ENCODE measurements around the gene RFPL4AL1. TPM values are rescaled to one million over a fixed set of nuclear protein-coding genes. Genes with fewer than 3 reads are reported as not detected.
"Not testable (repeated sequence)": the region's sequence is repeated elsewhere in the genome, so short reads cannot be mapped to it uniquely, and the experiment has no call there.

RFPL4AL1 gene
- total RNA-seq, 1 experiment from 2014 or later: not detected

DNA sequence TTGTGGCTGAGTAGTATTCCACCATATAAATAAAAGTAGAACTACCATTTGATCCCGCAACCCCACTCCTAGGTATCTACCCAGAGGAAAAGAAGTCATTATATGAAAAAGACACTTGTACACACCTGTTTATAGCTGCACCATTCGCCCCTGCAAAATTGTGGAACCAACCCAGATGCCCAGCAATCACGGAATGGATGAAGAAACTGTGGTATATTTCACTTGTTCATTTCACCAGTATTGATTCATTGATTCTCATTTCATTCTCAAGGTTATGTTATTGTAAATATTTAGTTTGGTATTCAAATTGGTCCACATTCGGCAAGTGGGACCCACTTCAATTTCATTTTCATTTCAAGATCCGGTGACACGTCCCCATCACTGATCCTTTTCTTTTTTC lies 18.2 kb upstream of the RFPL4AL1 start (continued):
- TF ChIP-seq SP1 (IDR thresholded peaks at IDR 0.05; ENCODE audit: low read depth) (no peak), ZNF274 (IDR thresholded peaks at IDR 0.05; ENCODE audit: low read depth, low read length) (no peak), CBX3 (IDR thresholded peaks at IDR 0.05; ENCODE audit: low read depth) (no peak), ZFX (IDR thresholded peaks at IDR 0.05) (no peak)

DNA sequence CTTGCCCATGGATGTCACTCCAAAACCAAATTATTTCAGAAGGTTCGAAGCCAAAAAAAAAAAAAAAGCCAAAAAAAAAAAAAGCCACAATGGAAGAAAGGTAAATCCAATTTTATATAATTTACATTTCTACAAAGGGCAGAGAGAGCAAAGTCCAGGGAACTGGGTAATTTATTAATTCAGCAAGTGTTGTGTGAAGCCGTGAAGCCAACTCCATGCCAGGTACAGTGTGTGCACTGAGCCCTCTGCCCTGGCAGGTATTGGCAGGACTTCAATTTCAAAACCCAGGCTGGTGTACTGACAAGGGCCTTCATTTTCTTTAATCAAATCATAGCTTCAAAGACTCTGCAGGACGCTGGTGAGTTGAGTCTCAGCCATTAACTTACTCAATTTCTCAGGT lies 15.5 kb upstream of the RFPL4AL1 start:
- POLR2A ChIA-PET: no interaction called here
- no peak overlapping the region for H3K4me3 ChIP-seq (replicated peaks in 1 of 2; ENCODE audit: low read depth in 1 of 2, low read length in 2 of 2)
- BruUV-seq (replicated peaks): no TSS peak
- intact Hi-C loops (cut with micrococcal nuclease): no loop called here
- H3K36me3 ChIP-seq (ENCODE audit: control insufficient read depth in 1 of 2, insufficient read depth in 2 of 2, low read length in 2 of 2): no peaks in the 10 kb centered on the region
- H2AFZ ChIP-seq (ENCODE audit: low read depth, low read length, poor library complexity, severe bottlenecking): no peak overlapping the region
- ATAC-seq: no peak
- no peaks in the 10 kb centered on the region for H4K20me1 ChIP-seq (ENCODE audit: insufficient read depth)
- no peak for DNase-seq (ENCODE audit: low read depth, low spot score)
- H3K9me2 ChIP-seq (ENCODE audit: insufficient read depth): no peaks in the 10 kb centered on the region
- no peaks in the 10 kb centered on the region for H3K79me2 ChIP-seq (ENCODE audit: insufficient read depth, low read length)
- RAD21 ChIA-PET (ENCODE audit: low non-redundant PET in 1 of 2, low total read pairs in 2 of 2, uncharacterized antibody in 2 of 2, unreplicated experiment in 2 of 2): no interaction called here
- no peaks in the 10 kb centered on the region for H3K9me3 ChIP-seq (ENCODE audit: control insufficient read depth in 1 of 2, insufficient read depth in 1 of 2, low read depth in 1 of 2, low read length in 2 of 2)
- H3K27ac ChIP-seq (ENCODE audit: low read depth, low read length): no peak overlapping the region
- peaks cover 27% of the 10 kb centered on the region; the same call in 1 of the 2 replicates for H3K27me3 ChIP-seq (ENCODE audit: insufficient read depth, low read length)
- CTCF ChIA-PET: no interaction called here
- H3K4me1 ChIP-seq (ENCODE audit: control insufficient read depth in 1 of 2, insufficient read depth in 2 of 2, low read length in 2 of 2): no peaks in the 10 kb centered on the region
- no peak overlapping the region for H3K4me2 ChIP-seq (ENCODE audit: low read length)
- no peak overlapping the region for H3K9ac ChIP-seq (ENCODE audit: low read length)
- TF ChIP-seq EZH2 (IDR thresholded peaks at IDR 0.05): no peak
- TF ChIP-seq, protein P1, sequence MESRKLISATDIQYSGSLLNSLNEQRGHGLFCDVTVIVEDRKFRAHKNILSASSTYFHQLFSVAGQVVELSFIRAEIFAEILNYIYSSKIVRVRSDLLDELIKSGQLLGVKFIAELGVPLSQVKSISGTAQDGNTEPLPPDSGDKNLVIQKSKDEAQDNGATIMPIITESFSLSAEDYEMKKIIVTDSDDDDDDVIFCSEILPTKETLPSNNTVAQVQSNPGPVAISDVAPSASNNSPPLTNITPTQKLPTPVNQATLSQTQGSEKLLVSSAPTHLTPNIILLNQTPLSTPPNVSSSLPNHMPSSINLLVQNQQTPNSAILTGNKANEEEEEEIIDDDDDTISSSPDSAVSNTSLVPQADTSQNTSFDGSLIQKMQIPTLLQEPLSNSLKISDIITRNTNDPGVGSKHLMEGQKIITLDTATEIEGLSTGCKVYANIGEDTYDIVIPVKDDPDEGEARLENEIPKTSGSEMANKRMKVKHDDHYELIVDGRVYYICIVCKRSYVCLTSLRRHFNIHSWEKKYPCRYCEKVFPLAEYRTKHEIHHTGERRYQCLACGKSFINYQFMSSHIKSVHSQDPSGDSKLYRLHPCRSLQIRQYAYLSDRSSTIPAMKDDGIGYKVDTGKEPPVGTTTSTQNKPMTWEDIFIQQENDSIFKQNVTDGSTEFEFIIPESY (IDR thresholded peaks at IDR 0.05; ENCODE audit: extremely low read depth, insufficient replicate concordance, low read length): no peak

DNA sequence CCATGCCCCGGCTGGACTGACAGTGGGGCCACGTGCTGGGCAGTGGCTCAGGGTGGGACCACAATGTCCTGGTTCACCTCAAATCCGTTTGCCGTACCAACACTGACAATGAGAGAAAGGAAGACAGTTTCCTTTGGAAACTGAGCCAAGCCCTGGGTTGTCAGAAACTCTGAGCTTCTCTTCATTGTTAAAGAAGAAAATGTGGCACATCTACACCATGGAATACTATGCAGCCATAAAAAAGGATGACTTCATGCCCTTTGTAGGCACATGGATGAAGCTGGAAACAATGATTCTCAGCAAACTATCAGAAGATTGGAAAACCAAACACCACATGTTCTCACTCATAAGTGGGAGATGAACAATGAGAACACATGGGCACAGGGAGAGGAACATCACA lies 12.1 kb upstream of the RFPL4AL1 start:
- H3K4me3 ChIP-seq (replicated peaks in 1 of 2; ENCODE audit: low read depth in 1 of 2, low read length in 2 of 2); H3K9me3 ChIP-seq (ENCODE audit: control insufficient read depth in 1 of 2, insufficient read depth in 1 of 2, low read depth in 1 of 2, low read length in 2 of 2); H3K36me3 ChIP-seq (ENCODE audit: control insufficient read depth in 1 of 2, insufficient read depth in 2 of 2, low read length in 2 of 2); H3K9ac ChIP-seq (ENCODE audit: low read length); RAD21 ChIA-PET (ENCODE audit: low non-redundant PET in 1 of 2, low total read pairs in 2 of 2, uncharacterized antibody in 2 of 2, unreplicated experiment in 2 of 2); DNase-seq (ENCODE audit: low read depth, low spot score); H3K9me2 ChIP-seq (ENCODE audit: insufficient read depth); H4K20me1 ChIP-seq (ENCODE audit: insufficient read depth); H3K4me2 ChIP-seq (ENCODE audit: low read length); H3K27ac ChIP-seq (ENCODE audit: low read depth, low read length); H3K79me2 ChIP-seq (ENCODE audit: insufficient read depth, low read length); CTCF ChIA-PET; H3K4me1 ChIP-seq (ENCODE audit: control insufficient read depth in 1 of 2, insufficient read depth in 2 of 2, low read length in 2 of 2); ATAC-seq; H2AFZ ChIP-seq (ENCODE audit: low read depth, low read length, poor library complexity, severe bottlenecking); intact Hi-C loops (cut with micrococcal nuclease); BruUV-seq (replicated peaks); POLR2A ChIA-PET: not testable (repeated sequence)
- peaks cover 33% of the 10 kb centered on the region; the same call in 1 of the 2 replicates for H3K27me3 ChIP-seq (ENCODE audit: insufficient read depth, low read length)

DNA sequence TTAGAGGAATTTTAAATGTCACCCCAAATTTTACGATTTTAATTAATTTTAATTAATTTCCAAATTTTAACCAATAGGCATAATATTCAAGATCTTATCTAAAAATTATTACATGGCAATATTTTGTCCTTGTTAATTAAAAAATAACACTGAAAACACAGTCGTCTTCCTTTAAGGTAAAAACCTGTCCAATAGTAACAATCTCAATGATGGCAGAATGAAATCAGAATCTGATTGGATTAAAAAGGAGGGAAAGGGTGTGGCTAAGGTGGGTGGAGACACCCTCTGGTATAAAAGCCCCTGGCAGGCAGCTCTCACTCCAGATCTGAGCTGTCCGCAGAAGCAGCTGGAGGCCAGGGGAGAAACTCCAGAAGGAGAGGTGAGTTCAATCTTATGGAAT lies 10.1 kb upstream of the RFPL4AL1 start, which contains the start of gene RFPL4A:
Gene RFPL4A, plus strand, starts transcription at position 301 of the 400 bp plus-strand sequence. CDS start 2,704 bp downstream, outside the sequence.
- peaks cover 32% of the 10 kb centered on the region; the same call in 1 of the 2 replicates for H3K27me3 ChIP-seq (ENCODE audit: insufficient read depth, low read length)
- H3K9ac ChIP-seq (ENCODE audit: low read length); POLR2A ChIA-PET; H3K4me2 ChIP-seq (ENCODE audit: low read length); H3K27ac ChIP-seq (ENCODE audit: low read depth, low read length); H3K4me3 ChIP-seq (replicated peaks in 1 of 2; ENCODE audit: low read depth in 1 of 2, low read length in 2 of 2); H3K36me3 ChIP-seq (ENCODE audit: control insufficient read depth in 1 of 2, insufficient read depth in 2 of 2, low read length in 2 of 2); DNase-seq (ENCODE audit: low read depth, low spot score); H3K4me1 ChIP-seq (ENCODE audit: control insufficient read depth in 1 of 2, insufficient read depth in 2 of 2, low read length in 2 of 2); H3K9me2 ChIP-seq (ENCODE audit: insufficient read depth); RAD21 ChIA-PET (ENCODE audit: low non-redundant PET in 1 of 2, low total read pairs in 2 of 2, uncharacterized antibody in 2 of 2, unreplicated experiment in 2 of 2); H2AFZ ChIP-seq (ENCODE audit: low read depth, low read length, poor library complexity, severe bottlenecking); H3K9me3 ChIP-seq (ENCODE audit: control insufficient read depth in 1 of 2, insufficient read depth in 1 of 2, low read depth in 1 of 2, low read length in 2 of 2); H4K20me1 ChIP-seq (ENCODE audit: insufficient read depth); intact Hi-C loops (cut with micrococcal nuclease); H3K79me2 ChIP-seq (ENCODE audit: insufficient read depth, low read length); CTCF ChIA-PET; ATAC-seq; BruUV-seq (replicated peaks): not testable (repeated sequence)
